ENCODE measurements around the gene USP26.
"Not testable (repeated sequence)": the region's sequence is repeated elsewhere in the genome, so short reads cannot be mapped to it uniquely, and the experiment has no call there.

Gene USP26

GRCh38 chrX:133007458-133007857 lies 89.5 kb downstream of the USP26 start:
- DNase-seq: no peak

- DNase-seq: no peak
Observed at GRCh38 chrX:133005616-133006015, 91.3 kb downstream of the USP26 start.

DNA sequence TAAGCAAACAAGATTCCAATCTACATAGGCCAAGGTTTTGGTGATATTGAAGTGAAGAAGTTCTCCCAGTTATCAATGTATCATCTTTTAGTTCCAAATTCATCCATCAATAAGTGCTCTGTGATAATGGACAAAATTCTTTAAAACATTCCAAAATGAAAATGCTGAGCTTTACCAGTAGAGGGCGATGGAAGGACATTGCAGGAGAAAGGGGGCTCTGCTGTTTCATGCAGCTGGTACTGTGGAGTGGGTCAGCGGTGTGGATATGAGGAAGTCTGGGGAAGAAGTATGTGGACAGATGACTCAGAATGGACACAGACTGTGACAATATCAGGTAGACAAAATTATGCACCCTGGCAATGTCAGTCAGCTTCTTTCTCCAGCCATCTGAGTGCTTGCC lies 91.9 kb downstream of the USP26 start:
- DNase-seq: no peak

- no peak for DNase-seq
Observed at GRCh38 chrX:132999209-132999608, 97.7 kb downstream of the USP26 start.

DNA sequence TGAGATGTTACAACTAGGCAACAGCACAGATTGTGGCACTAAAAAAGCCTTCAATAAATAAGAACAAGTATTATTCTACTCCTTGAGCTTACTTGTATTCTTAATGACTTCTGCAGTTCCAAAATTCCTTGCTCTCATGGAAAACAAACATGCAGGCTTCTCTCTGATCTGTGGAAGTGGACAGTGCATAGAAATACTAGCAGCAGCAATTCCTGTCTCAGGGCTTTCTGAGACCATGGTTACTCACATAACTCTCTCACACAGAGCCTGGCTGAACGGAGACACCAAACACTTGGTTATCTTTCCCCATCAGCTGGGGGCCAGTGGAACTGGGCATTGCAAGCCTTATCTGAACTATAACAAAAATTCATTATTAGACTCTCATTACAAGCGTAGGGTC lies 106.1 kb downstream of the USP26 start:
- no peak for DNase-seq

GRCh38 chrX:132986556-132986955 lies 110.4 kb downstream of the USP26 start:
- DNase-seq: peak; percentile 9

- no peak for DNase-seq
Observed at GRCh38 chrX:132984058-132984650, 112.8 kb downstream of the USP26 start.

GRCh38 chrX:132983496-132983895 lies 113.4 kb downstream of the USP26 start:
- DNase-seq: no peak

DNA sequence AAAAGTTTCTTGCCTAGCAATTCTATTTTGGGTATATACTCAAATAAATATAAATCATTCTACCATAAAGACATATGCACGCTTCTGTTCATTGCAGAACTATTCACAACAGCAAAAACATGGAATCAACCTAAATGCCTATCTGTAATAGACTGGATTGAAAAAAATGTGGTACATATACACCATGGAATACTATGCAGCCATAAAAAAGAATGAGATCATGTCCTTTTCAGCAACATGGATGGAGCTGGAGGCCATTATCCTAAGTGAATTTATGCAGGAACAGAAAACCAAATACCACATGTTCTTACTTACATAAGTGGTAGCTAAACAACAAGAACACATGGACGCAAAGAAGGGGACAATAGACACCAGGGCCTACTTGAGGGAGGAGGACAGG lies 116.9 kb downstream of the USP26 start:
- DNase-seq: not testable (repeated sequence)
